ENCODE measurements around the gene ASPDH.

The ASPDH gene

GRCh38 chr19:50548191-50549058, 34.7 kb upstream of the ASPDH start:
- DNase-seq (ENCODE audit: insufficient read length, low spot score) = no peak
- FAIRE-seq = no peak
- no peak for TF ChIP-seq POU2F2 (IDR thresholded peaks at IDR 0.05; ENCODE audit: low read depth, low read length)

- no peak for DNase-seq (ENCODE audit: insufficient read length, low spot score)
- TF ChIP-seq TAF1 (IDR thresholded peaks at IDR 0.05; ENCODE audit: low read depth, low read length) (no peak), POLR2A (IDR thresholded peaks at IDR 0.05; ENCODE audit: low read depth, low read length) (no peak), SPI1 (IDR thresholded peaks at IDR 0.05; ENCODE audit: low read depth, low read length) (no peak), POU2F2 (IDR thresholded peaks at IDR 0.05; ENCODE audit: low read depth, low read length) (no peak), POLR2AphosphoS5 (IDR thresholded peaks at IDR 0.05; ENCODE audit: low read depth, low read length) (no peak), PAX5 (IDR thresholded peaks at IDR 0.05; ENCODE audit: insufficient read depth, low read length, severe bottlenecking) (no peak)
- FAIRE-seq = no peak
These were observed 33.9 kb upstream of the ASPDH start for GRCh38 chr19:50547385-50548190.

- TF ChIP-seq TAF1 (IDR thresholded peaks at IDR 0.05; ENCODE audit: low read depth, low read length) (no peak), POLR2AphosphoS5 (IDR thresholded peaks at IDR 0.05; ENCODE audit: low read depth, low read length) (no peak), PAX5 (IDR thresholded peaks at IDR 0.05; ENCODE audit: insufficient read depth, low read length, severe bottlenecking) (no peak), SPI1 (IDR thresholded peaks at IDR 0.05; ENCODE audit: low read depth, low read length) (no peak), POU2F2 (IDR thresholded peaks at IDR 0.05; ENCODE audit: low read depth, low read length) (no peak), POLR2A (IDR thresholded peaks at IDR 0.05; ENCODE audit: low read depth, low read length) (no peak)
- DNase-seq (ENCODE audit: insufficient read length, low spot score) (no peak), FAIRE-seq (no peak)
These were observed 33.0 kb upstream of the ASPDH start for GRCh38 chr19:50546527-50547221.

DNA sequence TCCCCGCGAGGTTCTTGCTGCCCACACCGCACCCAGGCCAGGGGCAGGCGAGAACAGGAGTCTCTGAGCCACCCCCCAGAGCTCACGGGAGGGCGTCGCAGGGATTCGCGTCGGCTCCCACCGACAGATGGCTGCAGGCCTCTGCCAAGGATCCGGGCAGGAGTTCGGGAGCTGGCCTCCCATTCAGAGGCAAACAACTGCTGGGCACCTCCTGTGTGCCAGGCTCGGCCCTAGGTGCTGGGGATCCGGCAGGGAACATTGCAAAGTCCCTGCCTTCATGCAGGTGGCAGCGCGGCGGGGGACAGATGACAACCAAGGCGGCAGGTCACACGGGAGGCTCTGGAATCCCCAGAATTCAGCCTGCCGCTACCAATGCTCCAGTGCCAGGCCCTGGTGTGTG, 29.2 kb upstream of the ASPDH start:
- no peak for FAIRE-seq

GRCh38 chr19:50537769-50538230, 24.1 kb upstream of the ASPDH start:
- TF ChIP-seq SPI1 (IDR thresholded peaks at IDR 0.05; ENCODE audit: low read depth, low read length) (no peak), POU2F2 (IDR thresholded peaks at IDR 0.05; ENCODE audit: low read depth, low read length) (peak; percentile 30; the same call in 1 of the 2 replicates)
- DNase-seq (ENCODE audit: insufficient read length, low spot score) (peak; percentile 73), FAIRE-seq (peak; percentile 83)

More for the DNA sequence above, 29.2 kb upstream of the ASPDH start:
- TF ChIP-seq PAX5 (IDR thresholded peaks at IDR 0.05; ENCODE audit: insufficient read depth, low read length, severe bottlenecking) = no peak
- TF ChIP-seq POLR2A (IDR thresholded peaks at IDR 0.05; ENCODE audit: low read depth, low read length) = no peak
- TF ChIP-seq TAF1 (IDR thresholded peaks at IDR 0.05; ENCODE audit: low read depth, low read length) = no peak
- no peak for TF ChIP-seq POLR2AphosphoS5 (IDR thresholded peaks at IDR 0.05; ENCODE audit: low read depth, low read length)
- no peak for TF ChIP-seq POU2F2 (IDR thresholded peaks at IDR 0.05; ENCODE audit: low read depth, low read length)
- TF ChIP-seq SPI1 (IDR thresholded peaks at IDR 0.05; ENCODE audit: low read depth, low read length) = no peak
- no peak for DNase-seq (ENCODE audit: insufficient read length, low spot score)

DNA sequence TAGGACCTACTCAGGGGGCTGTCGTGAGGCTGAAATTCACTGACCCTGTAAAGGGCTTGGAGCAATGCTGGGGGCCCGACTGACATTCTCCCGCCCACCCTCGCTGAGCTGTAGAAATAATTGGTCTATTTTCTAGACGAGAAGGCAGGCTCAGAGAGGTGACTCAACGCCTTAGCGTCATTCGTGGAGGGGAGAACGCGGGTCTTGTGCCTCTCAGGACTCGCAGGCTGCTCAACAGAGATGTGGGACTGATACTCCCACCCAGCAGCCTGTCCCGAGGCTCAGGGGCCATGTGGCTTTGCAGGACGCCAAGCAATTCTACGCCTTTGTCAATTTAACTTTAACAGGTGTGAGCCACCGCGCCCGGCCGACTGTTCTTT, 23.6 kb upstream of the ASPDH start:
- DNase-seq (ENCODE audit: insufficient read length, low spot score) (no peak), FAIRE-seq (no peak)
- TF ChIP-seq POLR2A (IDR thresholded peaks at IDR 0.05; ENCODE audit: low read depth, low read length) (no peak), TAF1 (IDR thresholded peaks at IDR 0.05; ENCODE audit: low read depth, low read length) (no peak), POLR2AphosphoS5 (IDR thresholded peaks at IDR 0.05; ENCODE audit: low read depth, low read length) (no peak), SPI1 (IDR thresholded peaks at IDR 0.05; ENCODE audit: low read depth, low read length) (no peak), POU2F2 (IDR thresholded peaks at IDR 0.05; ENCODE audit: low read depth, low read length) (no peak), PAX5 (IDR thresholded peaks at IDR 0.05; ENCODE audit: insufficient read depth, low read length, severe bottlenecking) (no peak)

GRCh38 chr19:50536662-50537305, 23.1 kb upstream of the ASPDH start:
- DNase-seq (ENCODE audit: insufficient read length, low spot score) = no peak
- no peak for FAIRE-seq

DNA sequence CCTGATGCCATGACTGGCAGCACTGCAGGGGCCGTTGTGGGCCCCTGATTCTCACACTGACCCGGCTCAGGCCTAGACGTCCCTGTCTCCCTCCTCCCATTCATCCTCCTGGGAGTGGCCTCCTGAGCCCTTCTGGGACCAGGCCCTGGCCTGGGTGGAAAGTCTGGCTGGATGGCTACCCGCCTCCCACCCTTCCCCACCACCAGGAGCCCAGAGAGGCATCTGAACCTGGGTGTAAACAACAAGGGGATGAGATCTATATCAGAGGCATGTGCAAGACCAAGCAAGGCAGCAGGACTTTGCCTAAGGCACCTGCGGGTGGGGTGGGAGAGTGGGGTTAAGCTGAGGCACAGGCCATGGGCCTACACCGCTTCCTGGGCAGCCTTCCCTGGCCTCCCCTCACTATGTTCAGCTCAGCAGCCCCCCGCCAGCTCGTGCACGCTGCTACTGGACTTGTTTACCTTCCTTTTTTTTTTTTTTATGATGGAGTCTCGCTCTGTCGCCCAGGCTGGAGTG, 22.0 kb upstream of the ASPDH start:
- no peak for TF ChIP-seq POLR2AphosphoS5 (IDR thresholded peaks at IDR 0.05; ENCODE audit: low read depth, low read length)
- TF ChIP-seq SPI1 (IDR thresholded peaks at IDR 0.05; ENCODE audit: low read depth, low read length) = no peak
- no peak for TF ChIP-seq POU2F2 (IDR thresholded peaks at IDR 0.05; ENCODE audit: low read depth, low read length)
- TF ChIP-seq TAF1 (IDR thresholded peaks at IDR 0.05; ENCODE audit: low read depth, low read length) = no peak
- TF ChIP-seq PAX5 (IDR thresholded peaks at IDR 0.05; ENCODE audit: insufficient read depth, low read length, severe bottlenecking) = no peak
- no peak for TF ChIP-seq POLR2A (IDR thresholded peaks at IDR 0.05; ENCODE audit: low read depth, low read length)
- FAIRE-seq (no peak), DNase-seq (ENCODE audit: insufficient read length, low spot score) (no peak)

More at GRCh38 chr19:50536662-50537305, 23.1 kb upstream of the ASPDH start:
- TF ChIP-seq POLR2A (IDR thresholded peaks at IDR 0.05; ENCODE audit: low read depth, low read length) (no peak), PAX5 (IDR thresholded peaks at IDR 0.05; ENCODE audit: insufficient read depth, low read length, severe bottlenecking) (no peak), TAF1 (IDR thresholded peaks at IDR 0.05; ENCODE audit: low read depth, low read length) (no peak), SPI1 (IDR thresholded peaks at IDR 0.05; ENCODE audit: low read depth, low read length) (no peak), POLR2AphosphoS5 (IDR thresholded peaks at IDR 0.05; ENCODE audit: low read depth, low read length) (no peak)

DNA sequence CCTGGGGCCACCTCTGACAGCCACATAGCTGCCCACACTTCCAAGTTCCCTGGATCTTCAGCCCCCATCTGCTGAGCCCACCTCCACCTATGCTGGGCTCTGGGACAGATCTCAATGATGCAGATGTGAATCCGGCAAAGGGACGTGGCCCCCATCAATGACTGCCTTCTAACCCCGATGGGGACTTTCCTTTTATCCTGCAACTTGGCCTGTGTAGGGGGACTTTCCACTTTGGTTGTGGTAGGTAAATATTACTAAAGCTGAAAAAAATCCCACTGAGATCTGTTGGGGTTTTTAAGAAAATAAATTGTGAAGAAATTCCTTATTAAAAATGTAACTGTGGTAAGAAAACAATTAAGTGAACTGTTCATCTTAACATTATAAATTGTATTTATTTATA, 20.8 kb upstream of the ASPDH start:
- FAIRE-seq (no peak), DNase-seq (ENCODE audit: insufficient read length, low spot score) (no peak)
- TF ChIP-seq PAX5 (IDR thresholded peaks at IDR 0.05; ENCODE audit: insufficient read depth, low read length, severe bottlenecking) (no peak), TAF1 (IDR thresholded peaks at IDR 0.05; ENCODE audit: low read depth, low read length) (no peak), SPI1 (IDR thresholded peaks at IDR 0.05; ENCODE audit: low read depth, low read length) (no peak), POLR2AphosphoS5 (IDR thresholded peaks at IDR 0.05; ENCODE audit: low read depth, low read length) (no peak), POLR2A (IDR thresholded peaks at IDR 0.05; ENCODE audit: low read depth, low read length) (no peak), POU2F2 (IDR thresholded peaks at IDR 0.05; ENCODE audit: low read depth, low read length) (no peak)

Measured in GM12891 (cell line).